H54 (cell line): ENCODE results near the gene SPATA2.

ENCODE experiments used
- DNase-seq: peaks from one replicate; pipeline ENCODE4 v3.0.0; 2011; ENCODE audit warnings: low spot score, mixed read lengths; ENCODE audit not compliant: insufficient read length
- FAIRE-seq: peaks from 3 replicates; lab custom pipeline; 2011; peaks lifted over from hg19 to GRCh38; lab: Jason Lieb, UNC
- POLR2A ChIP-seq: IDR thresholded peaks from 2 replicates; pipeline ENCODE4 v1.6.1; 2011; ENCODE audit warnings: low read depth, mild to moderate bottlenecking, low read length

SPATA2 gene

DNA sequence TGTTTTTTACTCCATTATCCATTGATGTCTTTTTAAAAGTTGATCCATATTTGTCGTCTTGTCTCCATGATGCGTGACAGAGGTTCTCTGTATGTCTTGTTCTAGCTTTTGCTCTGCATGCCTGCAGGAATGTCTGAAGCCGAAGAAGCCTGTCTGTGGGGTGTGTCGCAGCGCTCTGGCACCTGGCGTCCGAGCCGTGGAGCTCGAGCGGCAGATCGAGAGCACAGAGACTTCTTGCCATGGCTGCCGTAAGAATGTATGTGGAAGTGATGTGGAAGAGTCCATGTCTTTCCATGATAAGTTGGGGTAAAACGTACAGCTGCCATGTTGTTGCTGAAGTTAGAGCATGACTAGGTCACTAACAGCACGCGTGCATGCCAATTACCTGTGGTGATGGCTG lies 26.1 kb upstream of the SPATA2 start:
- no peak for FAIRE-seq

DNA sequence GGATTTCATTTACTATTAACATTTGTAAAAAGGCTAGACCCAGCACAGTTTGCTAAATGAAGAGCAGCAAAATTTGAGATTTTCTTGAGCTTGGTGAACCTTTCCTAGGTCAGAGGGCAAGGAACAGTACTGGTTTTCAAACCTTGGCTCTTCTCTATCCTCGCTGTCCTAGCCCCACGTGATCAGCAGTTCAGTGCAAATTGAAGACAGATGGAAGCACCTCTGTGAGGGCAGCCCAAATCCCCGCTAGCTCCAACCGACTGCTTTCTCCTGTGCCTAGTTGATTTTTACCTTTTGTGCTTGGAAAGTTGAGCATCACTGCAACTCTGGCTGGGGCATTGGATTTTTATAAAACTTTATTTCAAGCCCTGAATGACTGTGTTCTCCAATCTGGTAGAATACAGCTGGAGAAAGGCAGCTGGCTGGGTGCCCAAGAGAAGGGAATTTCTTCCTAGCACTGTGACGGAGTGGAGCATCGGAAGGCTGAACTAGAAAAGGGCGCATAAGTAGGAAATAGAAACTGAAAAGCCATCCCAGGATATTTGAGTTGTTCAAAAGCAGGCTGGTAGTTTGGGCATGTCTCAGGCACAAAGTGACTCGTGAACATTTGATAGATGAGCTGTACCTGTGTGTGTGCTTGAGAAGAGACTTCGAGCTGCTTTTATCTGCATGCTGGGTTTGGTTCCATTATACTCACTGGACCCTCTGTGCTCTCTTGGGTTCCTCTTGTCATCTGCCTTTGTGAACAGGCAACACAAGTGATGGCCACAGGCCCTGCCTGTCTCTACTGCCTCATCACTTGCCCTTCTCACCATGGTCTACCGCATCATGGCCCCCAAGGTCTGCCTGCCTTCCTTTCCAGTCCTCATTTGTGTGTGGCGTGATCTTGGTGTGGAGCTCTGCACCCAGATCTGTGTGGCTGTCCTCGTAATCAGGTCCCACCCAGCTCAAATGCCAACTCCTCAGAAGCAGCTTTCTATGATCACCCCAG lies 23.1 kb upstream of the SPATA2 start:
- FAIRE-seq (no peak), DNase-seq (no peak)
- no peak for TF ChIP-seq POLR2A

More for the DNA sequence above, 26.1 kb upstream of the SPATA2 start:
- TF ChIP-seq POLR2A: no peak
- no peak for DNase-seq

DNA sequence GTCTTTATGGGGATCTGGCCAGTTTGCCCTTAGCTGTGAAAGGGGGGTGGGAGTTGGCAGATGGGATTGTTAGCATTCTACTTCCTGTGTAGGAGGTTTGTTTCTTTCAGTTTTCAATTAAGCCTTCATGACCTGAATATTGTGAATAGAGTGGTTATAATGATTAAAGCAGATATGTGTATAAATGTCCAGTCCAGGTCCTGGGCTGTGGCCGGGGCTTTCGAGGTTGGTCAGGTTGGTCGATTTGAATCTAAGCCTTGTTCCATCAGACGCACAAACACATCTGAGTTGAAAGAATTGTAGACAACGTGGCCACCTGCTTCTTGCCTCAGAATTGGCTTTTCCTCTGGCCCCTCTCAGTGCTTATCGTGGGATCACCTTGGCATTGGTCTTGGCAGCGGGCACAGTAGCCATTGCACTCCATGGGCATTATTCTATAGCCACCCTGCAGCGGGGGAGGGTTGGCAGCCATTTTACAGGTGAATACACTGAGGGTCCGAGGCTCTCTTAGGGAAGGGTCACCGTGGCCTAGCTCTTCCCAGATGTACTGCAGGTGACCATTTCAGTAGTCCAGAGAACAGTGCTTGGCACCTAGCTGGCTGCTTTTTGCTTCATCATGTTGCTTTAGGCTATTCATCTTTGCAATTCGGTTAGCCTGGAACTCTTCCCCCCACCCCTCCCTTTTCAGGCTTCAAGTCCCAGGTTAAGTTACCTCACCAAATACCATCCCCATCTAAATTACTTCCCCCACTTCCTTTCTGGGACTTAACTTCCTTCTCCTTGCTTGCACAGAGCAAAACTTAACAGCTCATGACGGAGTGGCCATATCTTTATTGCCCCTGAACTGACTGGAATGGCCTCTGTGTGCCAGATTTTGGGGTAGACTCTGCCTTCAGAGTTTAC lies 21.9 kb upstream of the SPATA2 start:
- FAIRE-seq (no peak), DNase-seq (no peak)

DNA sequence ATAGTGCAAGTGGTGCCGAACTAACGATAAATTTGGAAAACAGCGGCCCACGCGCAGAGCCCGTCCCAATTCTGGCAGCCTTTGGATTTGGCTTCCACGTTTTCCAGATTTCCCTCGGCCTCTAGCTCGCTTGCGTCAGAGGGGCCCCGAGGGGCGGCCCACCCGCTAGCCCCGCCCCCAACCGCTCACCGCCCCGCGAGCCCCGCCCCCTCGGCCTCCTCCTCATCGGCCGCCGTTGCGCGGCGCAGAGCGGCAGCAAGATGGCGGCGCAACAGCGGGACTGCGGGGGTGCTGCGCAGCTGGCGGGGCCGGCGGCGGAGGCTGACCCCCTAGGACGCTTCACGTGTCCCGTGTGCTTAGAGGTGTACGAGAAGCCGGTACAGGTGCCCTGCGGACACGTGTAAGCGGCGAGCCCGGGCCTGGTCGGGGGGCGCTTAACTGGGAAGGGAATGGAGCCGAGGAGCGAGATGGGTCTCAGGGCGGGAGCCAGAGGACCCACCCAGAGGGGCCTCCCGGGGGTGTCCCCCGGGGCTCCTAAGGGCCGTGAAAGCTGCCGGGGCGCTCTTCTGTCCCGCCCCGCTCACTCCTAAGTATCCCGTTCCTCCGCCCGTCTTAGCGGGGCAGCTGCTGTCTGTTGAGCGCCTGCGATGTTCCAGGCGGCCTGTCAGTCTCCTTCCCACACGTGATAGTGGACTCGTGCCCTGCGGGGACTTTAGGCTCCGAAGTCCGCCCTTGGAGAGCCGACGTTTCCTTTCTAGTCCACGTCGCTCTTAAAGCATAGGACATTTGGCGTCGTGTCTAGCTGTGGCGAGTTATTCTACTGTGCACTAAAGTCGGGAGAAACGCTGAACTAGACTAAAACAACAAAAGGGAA lies 21.1 kb upstream of the SPATA2 start, which contains the start of gene RNF114:
TSS of gene RNF114 (plus strand) at position 245 of the 874 bp plus-strand sequence. CDS start at position 261, 16 bp downstream.
- peak; percentile 89 for DNase-seq
- FAIRE-seq: no peak
- peak; percentile 97 for TF ChIP-seq POLR2A

More for the DNA sequence above, 21.9 kb upstream of the SPATA2 start:
- TF ChIP-seq POLR2A: no peak

DNA sequence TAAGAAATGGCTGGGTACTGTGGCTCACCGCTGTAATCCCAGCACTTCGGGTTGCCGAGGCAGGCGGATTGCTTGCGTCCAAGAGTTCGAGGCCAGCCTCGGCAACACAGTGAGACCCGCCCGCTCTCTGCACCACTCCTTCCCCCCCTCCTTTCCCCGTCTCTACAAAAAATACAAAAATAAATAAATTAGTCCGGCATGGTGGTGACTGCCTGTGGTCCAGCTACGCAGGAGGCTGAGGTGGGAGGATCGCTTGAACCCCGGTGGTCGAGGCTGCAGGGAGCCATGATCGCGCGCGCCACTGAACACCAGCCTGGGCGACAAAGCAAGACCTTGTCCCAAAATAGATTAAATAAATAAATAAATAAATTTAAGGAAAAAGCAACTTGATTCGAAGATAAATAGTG lies 20.4 kb upstream of the SPATA2 start:
- no peak for TF ChIP-seq POLR2A
- FAIRE-seq (no peak), DNase-seq (no peak)

DNA sequence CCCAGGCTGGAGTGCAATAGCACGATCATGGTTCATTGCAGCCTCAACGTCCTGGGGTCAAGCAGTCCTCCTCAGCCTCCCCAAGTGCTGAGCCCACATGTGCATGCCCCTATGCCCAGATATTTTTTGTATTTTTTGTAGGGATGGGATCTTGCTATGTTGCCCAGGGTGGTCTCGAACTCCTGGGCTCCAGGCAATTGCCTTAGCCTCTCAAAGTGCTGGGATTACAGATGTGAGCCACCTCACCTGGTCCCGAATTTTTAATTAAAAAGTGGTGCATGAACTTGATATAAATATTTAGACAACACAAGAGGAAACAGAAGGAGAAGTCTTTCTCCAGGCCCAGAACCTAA lies 13.8 kb upstream of the SPATA2 start:
- no peak for TF ChIP-seq POLR2A
- DNase-seq: no peak
- FAIRE-seq: no peak

DNA sequence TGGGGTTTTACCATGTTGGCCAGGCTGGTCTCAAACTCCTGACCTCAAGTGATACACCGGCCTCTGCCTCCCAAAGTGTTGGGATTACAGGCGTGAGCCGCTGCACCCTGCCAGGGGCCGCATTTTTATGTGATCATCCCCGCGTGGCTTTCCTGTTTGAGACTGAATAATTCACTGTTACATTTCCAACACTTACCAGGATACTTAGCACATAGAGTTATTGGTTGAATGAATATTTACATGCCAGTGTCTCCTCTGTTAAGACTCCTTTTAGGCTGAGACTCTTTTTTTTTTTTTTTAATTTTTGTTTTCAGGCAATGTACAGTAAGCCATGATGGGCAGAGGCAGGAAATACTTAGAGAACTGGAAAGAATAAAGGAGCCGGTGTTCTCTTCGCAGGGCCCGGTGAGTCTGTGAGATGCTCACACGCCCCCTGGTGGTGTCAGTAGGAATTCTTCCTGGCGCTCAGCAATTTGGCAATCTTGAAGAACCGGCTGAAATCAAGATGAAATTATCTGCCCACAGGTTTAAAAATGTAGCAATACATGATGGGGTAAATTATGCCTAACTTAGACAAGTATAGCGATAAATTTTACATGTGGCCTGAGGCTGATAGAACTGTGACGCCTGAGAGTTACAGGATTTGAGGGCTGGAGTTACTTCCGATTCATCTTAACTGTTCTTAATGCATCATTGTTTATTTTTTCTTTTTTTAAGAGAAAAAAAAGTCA lies 13.2 kb upstream of the SPATA2 start:
- DNase-seq: peak; percentile 87
- TF ChIP-seq POLR2A: no peak
- peak; percentile 50 for FAIRE-seq

DNA sequence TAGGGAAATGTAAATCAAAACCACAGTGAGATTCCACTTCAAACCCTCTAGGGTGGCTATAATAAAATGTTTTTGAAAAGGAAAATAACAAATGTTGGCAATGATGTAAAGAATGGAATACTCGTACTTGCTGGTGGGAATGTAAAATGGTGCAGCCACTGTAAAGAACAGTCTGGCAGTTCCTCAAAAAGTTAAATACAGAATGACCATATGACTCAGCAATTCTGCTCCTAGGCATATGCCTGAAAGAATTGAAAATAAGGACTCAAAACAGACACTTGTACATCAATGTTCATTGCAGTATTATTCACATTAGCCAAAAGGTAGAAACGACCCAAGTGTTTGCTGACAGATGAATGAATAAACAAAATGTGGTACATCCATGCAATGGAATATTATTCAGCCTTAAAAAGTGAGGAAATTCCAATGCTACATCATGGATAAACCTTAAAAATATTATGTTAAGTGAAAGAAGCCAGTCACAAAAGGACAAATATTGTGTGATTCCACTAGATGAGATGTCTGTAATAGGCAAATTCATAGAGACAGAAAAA lies 10.6 kb upstream of the SPATA2 start:
- no peak for DNase-seq
- no peak for FAIRE-seq
- TF ChIP-seq POLR2A: no peak

DNA sequence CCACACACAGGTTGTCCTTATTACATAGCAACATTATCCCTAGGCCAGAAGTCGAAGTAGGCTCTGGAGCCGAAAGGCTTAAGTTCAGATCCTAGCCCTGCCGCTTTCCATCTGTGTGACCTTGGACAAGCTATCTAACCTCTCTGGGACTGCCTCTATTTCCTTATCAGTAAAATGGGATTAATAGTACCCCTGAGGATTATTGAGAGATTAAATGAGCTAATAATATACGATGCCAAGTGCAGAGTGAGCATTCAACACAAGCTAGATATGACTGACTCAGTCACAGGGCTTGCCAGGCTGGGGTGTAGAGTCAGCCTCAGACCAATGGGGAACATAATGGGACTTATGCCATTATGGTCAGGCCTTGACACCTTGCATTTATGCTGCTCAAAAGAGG lies 8.9 kb upstream of the SPATA2 start:
- no peak for FAIRE-seq

DNA sequence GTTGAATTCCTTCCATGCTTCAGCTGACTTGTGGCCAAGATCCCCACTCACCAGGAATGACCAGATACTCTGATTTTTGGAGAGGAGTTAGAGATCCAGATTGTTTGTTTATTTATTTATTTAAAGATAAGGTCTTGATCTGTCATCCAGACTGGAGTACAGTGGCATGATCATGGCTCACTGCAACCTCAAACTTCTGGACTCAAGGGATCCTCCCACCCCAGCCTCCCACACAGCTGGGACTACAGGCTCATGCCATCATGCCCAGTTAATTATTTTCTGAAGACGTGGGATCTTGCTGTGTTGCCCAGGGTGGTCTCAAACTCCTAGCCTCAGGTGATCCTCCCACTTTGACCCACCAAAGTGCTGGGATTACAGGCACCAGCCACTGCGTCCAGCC lies 4.1 kb upstream of the SPATA2 start:
- no peak for FAIRE-seq
- TF ChIP-seq POLR2A: no peak

More for the DNA sequence above, 8.9 kb upstream of the SPATA2 start:
- no peak for TF ChIP-seq POLR2A
- DNase-seq: no peak

DNA sequence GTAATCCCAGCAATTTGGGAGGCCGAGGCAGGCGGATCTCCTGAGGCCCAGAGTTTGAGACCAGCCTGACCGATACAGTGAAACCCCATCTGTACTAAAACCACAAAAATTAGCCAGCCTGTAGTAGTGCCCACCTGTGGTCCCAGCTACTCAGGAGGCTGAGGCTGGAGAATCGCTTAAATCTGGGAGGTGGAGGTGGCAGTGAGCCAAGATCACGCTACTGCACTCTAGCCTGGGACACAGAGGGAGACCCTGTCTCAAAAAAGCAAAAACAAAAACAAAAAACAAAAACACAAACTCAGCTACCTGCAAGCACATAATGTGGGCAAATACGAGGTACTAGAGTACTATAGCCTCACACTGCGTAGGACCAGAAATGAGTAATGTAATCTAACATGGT lies 3.7 kb upstream of the SPATA2 start:
- DNase-seq (no peak), FAIRE-seq (no peak)
- TF ChIP-seq POLR2A: no peak

More for the DNA sequence above, 4.1 kb upstream of the SPATA2 start:
- no peak for DNase-seq

DNA sequence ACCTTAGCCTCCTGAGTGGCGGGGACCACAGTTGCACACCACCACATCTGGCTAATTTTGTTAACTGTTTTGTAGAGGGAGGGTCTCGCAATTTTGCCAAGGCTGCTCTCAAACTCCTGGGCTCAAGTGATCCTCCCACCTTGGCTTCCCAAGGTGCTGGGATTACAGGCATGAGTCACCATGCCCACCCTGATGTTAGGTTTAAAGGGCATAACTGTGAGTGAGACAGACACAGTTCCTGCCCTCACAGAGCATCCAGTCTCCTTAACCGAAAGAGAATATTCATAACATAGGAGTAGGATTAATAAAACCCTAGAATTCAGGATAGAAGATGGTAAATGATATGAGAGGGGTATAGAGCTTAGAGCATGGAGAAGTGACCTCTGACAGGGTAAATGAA lies 3.1 kb upstream of the SPATA2 start:
- TF ChIP-seq POLR2A: no peak
- FAIRE-seq: no peak
- DNase-seq: no peak
